ENCODE measurements around the gene SPAM1. TPM values are rescaled to one million over a fixed set of nuclear protein-coding genes. Genes with fewer than 3 reads are reported as not detected.
"Not testable (repeated sequence)": the region's sequence is repeated elsewhere in the genome, so short reads cannot be mapped to it uniquely, and the experiment has no call there.

Gene SPAM1
- total RNA-seq, 4 donors from 2014 or later, result 1.1 TPM; not detected in 2

DNA sequence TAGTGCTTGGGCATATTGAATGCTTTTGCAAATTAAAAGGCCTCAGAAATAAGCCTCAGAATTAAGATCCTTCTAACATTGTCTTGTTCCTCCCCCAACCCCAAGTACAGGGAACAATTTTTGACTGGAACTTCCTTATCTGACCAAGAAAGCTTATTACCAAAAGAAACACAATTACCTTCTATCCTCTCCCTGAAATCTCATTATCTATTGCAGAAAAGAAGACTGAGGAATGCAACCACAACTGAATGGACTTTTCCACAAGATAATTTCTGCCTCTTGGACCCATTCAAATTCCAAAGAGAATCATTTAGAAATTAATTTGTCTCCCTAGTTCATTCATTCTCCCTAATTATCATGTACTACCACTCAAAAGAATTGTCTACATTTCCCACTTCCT lies 36.8 kb upstream of the SPAM1 start:
- Histone ChIP-seq H3K4me1 (no peaks in the 10 kb centered on the region), H3K27me3 (no peaks in the 10 kb centered on the region), H3K4me3 (no peak overlapping the region), H3K36me3 (no peaks in the 10 kb centered on the region), H3K27ac (no peak overlapping the region), H3K9me3 (no peaks in the 10 kb centered on the region)
- DNase-seq, result no peak
- no peak for TF ChIP-seq POLR2A (IDR thresholded peaks at IDR 0.05)
- TF ChIP-seq, protein P1, sequence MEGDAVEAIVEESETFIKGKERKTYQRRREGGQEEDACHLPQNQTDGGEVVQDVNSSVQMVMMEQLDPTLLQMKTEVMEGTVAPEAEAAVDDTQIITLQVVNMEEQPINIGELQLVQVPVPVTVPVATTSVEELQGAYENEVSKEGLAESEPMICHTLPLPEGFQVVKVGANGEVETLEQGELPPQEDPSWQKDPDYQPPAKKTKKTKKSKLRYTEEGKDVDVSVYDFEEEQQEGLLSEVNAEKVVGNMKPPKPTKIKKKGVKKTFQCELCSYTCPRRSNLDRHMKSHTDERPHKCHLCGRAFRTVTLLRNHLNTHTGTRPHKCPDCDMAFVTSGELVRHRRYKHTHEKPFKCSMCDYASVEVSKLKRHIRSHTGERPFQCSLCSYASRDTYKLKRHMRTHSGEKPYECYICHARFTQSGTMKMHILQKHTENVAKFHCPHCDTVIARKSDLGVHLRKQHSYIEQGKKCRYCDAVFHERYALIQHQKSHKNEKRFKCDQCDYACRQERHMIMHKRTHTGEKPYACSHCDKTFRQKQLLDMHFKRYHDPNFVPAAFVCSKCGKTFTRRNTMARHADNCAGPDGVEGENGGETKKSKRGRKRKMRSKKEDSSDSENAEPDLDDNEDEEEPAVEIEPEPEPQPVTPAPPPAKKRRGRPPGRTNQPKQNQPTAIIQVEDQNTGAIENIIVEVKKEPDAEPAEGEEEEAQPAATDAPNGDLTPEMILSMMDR (IDR thresholded peaks at IDR 0.05), result no peak

DNA sequence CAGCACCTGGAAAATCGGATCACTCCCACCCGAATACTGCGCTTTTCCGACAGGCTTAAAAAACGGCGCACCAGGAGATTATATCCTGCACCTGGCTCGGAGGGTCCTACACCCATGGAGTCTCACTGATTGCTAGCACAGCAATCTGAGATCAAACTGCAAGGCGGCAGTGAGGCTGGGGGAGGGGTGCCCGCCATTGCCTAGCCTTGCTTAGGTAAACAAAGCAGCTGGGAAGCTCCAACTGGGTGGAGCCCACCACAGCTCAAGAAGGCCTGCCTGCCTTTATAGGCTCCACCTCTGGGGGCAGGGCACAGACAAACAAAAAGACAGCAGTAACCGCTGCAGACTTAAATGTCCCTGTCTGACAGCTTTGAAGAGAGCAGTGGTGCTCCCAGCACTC lies 30.3 kb upstream of the SPAM1 start:
- not testable (repeated sequence) for H3K36me3 ChIP-seq

DNA sequence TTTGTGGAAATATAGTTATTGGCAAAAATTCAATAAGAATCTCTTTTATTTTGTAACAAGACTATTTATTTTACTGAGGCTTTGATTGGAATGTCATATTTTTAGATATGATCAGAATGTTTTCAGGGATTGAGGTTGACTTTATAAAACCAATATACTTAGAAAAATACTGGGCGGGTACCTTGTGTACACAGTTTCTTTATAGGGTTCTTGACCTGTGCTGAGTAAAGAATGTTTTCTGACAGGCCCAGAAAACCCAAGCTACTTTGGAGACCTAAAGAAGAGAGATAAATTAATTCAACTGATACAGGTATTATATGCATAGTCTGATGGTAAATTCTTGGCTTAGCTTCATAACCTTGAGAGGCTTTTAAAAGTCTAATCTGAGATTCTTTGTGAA lies 23.9 kb upstream of the SPAM1 start:
- Histone ChIP-seq H3K9me3 (no peaks in the 10 kb centered on the region), H3K27ac (no peak overlapping the region), H3K27me3 (no peaks in the 10 kb centered on the region), H3K4me1 (no peaks in the 10 kb centered on the region), H3K4me3 (no peak overlapping the region), H3K36me3 (no peaks in the 10 kb centered on the region)
- no peak for DNase-seq
- no peak for TF ChIP-seq POLR2A (IDR thresholded peaks at IDR 0.05)
- TF ChIP-seq, protein P1 (IDR thresholded peaks at IDR 0.05), result no peak

More for the DNA sequence above, 30.3 kb upstream of the SPAM1 start:
- not testable (repeated sequence) for DNase-seq, H3K4me1 ChIP-seq, H3K27ac ChIP-seq, H3K27me3 ChIP-seq, H3K4me3 ChIP-seq, H3K9me3 ChIP-seq

DNA sequence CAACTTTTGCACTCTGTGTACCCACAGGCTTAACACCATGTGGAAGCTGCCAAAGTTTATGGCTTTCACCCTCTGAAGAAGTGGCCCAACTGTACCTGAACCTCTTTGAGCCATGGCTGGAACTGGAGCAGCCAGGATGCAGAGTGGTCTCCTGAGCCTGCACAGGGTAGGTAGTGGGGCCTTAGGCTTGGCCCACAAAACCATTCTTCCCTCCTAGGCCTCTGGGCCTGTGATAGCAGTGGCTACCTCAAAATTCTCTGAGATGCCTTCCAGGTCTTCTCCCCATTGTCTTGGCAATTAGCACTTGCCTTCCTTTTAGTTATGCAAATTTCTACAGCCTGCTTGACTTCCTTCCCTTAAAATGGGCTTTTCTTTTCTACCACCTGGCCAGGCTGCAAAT lies 19.3 kb upstream of the SPAM1 start:
- Histone ChIP-seq H3K27me3 (no peaks in the 10 kb centered on the region), H3K4me3 (no peak overlapping the region), H3K4me1 (no peaks in the 10 kb centered on the region), H3K27ac (no peak overlapping the region), H3K9me3 (no peaks in the 10 kb centered on the region), H3K36me3 (no peaks in the 10 kb centered on the region)
- DNase-seq, result no peak
- TF ChIP-seq POLR2A (IDR thresholded peaks at IDR 0.05), result no peak

DNA sequence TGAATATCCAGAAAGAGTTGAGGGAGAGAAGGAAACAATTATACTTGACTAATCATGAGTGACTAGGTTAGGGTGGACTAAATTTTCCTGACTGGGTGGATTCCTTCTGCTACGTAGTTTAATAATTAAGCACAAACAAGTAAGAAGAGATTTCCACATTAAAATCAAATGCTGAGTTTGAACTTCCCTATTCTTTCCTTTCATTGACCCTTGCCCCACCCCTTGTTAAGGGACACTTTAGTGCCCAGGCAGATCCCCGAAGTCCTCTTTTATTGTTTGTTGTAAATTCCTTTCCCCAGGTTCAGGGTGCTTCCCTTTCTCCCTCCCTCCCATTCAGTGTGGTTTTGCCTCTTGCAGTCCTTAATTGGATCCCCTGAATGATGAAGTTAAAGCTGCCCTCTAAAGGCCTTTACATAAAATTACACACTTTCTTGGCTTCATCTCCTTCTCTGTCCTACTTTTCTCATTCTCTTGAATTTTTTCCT lies 8.8 kb upstream of the SPAM1 start:
- H3K9me3 ChIP-seq, result no peaks in the 10 kb centered on the region
- no peaks in the 10 kb centered on the region for H3K36me3 ChIP-seq
- TF ChIP-seq, protein P1 (IDR thresholded peaks at IDR 0.05), result peak in 4 of 6 experiments; percentile 7 to 59 (median 46)
- no peak for TF ChIP-seq POLR2A (IDR thresholded peaks at IDR 0.05)
- peak in 1 of 3 donors; percentile 57 for DNase-seq
- H3K27me3 ChIP-seq, result no peaks in the 10 kb centered on the region
- no peaks in the 10 kb centered on the region for H3K4me1 ChIP-seq
- no peak overlapping the region for H3K4me3 ChIP-seq
- no peak overlapping the region for H3K27ac ChIP-seq

DNA sequence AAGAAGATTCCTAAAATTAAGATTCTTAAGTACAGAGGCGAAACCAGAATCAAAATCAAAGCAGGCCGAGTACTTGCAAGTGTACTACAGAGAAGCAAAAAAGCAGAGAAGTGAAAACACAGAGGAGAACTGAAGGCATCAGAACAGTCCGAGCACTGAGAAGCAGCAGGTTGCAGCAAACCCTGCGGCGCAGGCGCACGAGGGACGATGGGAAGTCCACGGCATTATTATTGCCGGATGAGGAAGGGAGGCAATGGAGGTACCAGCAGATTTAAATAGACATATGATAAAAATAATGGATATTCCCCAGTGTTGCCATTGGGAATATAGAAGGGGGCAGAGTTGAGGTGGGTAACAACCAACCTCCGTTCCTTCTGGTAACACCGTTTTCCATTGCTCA lies 7.2 kb upstream of the SPAM1 start:
- no peaks in the 10 kb centered on the region for H3K9me3 ChIP-seq
- H3K36me3 ChIP-seq, result no peaks in the 10 kb centered on the region
- H3K4me3 ChIP-seq, result no peak overlapping the region
- no peaks in the 10 kb centered on the region for H3K4me1 ChIP-seq
- TF ChIP-seq, protein P1 (IDR thresholded peaks at IDR 0.05), result no peak
- TF ChIP-seq POLR2A (IDR thresholded peaks at IDR 0.05), result no peak
- DNase-seq, result no peak
- H3K27ac ChIP-seq, result no peak overlapping the region
- H3K27me3 ChIP-seq, result no peaks in the 10 kb centered on the region

DNA sequence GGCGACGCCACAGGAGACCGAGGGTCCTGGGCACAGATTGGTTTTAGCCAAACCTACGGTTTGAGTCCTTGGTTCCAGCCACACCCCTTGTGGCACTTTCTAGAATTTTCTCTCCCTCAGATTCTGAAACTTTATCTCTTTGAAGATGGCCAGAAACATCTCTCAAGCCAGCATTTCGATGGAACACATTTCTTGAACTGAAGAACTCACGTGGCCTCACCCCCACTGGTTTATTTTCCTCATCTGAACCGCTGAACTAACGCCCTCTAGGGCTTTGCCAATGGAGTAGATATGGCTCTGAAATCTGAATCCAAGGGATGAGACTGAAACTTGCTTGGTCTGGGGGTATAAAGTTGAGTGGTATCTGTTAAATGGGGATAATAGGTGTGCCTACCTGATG lies 6.7 kb upstream of the SPAM1 start:
- Histone ChIP-seq H3K27me3 (no peaks in the 10 kb centered on the region), H3K27ac (no peak overlapping the region), H3K4me3 (no peak overlapping the region), H3K4me1 (no peaks in the 10 kb centered on the region), H3K9me3 (no peaks in the 10 kb centered on the region), H3K36me3 (no peaks in the 10 kb centered on the region)
- no peak for DNase-seq
- no peak for TF ChIP-seq POLR2A (IDR thresholded peaks at IDR 0.05)
- TF ChIP-seq, protein P1 (IDR thresholded peaks at IDR 0.05), result no peak

Data from Peyer's patch (tissue), 4 donors.